Calu3 (cell line): ENCODE measurements around the gene PPP1R2B. TPM values are rescaled to one million over a fixed set of nuclear protein-coding genes. Genes with fewer than 3 reads are reported as not detected.

ENCODE experiments used
- BruUV-seq: library from RNA; stranded (reverse); fragments of 400-500 nt; replicated peaks from 2 replicates; lab custom pipeline; 2021; lab: Mats Ljungman, UMichigan
- CTCF ChIA-PET: fragments of 300-600 bp; sonication (Branson Sonifier 250); formaldehyde crosslinking; loops from one replicate; lab custom pipeline; 2022; ENCODE audit warnings: antibody characterized with exemption; lab: Charles Lee
- DNase-seq: peaks from one replicate; pipeline ENCODE4 v3.0.0; 2022
- H3K27ac Mint-ChIP-seq: one replicate; pipeline ENCODE4 v1.8.0; 2022; ENCODE audit warnings: mixed read lengths; ENCODE audit not compliant: unreplicated experiment
- H3K27me3 Mint-ChIP-seq: one replicate; pipeline ENCODE4 v1.8.0; 2022; ENCODE audit warnings: mixed read lengths; ENCODE audit not compliant: unreplicated experiment
- H3K36me3 Mint-ChIP-seq: one replicate; pipeline ENCODE4 v1.8.0; 2022; ENCODE audit warnings: mild to moderate bottlenecking, moderate library complexity, mixed read lengths; ENCODE audit not compliant: insufficient read depth, unreplicated experiment
- H3K4me1 Mint-ChIP-seq: one replicate; pipeline ENCODE4 v1.8.0; 2022; ENCODE audit warnings: mild to moderate bottlenecking, low read depth, mixed read lengths; ENCODE audit not compliant: unreplicated experiment
- H3K4me3 Mint-ChIP-seq: one replicate; pipeline ENCODE4 v1.8.0; 2022; ENCODE audit warnings: mild to moderate bottlenecking, low read depth, moderate library complexity, mixed read lengths; ENCODE audit not compliant: unreplicated experiment
- H3K9me3 Mint-ChIP-seq: one replicate; pipeline ENCODE4 v1.8.0; 2022; ENCODE audit warnings: low read depth, mixed read lengths; ENCODE audit not compliant: unreplicated experiment
- intact Hi-C: fragments of 100-400 bp; cut with micrococcal nuclease; formaldehyde crosslinking; loops from one replicate; pipeline ENCODE4 v1.10.0; 2022; ENCODE audit not compliant: unreplicated experiment
- total RNA-seq: library from RNA; stranded (reverse); gene quantifications from 2 replicates; pipeline ENCODE4 v1.2.3, GENCODE V29; 2022
- TF ChIP-seq, protein P1 (sequence below): fragments of 200-600 bp; IDR thresholded peaks from one replicate; pipeline ENCODE4 v1.8.0; 2022; ENCODE audit warnings: antibody characterized with exemption; ENCODE audit not compliant: unreplicated experiment

PPP1R2B gene
- total RNA-seq, 1 experiment from 2014 or later, result not detected

DNA sequence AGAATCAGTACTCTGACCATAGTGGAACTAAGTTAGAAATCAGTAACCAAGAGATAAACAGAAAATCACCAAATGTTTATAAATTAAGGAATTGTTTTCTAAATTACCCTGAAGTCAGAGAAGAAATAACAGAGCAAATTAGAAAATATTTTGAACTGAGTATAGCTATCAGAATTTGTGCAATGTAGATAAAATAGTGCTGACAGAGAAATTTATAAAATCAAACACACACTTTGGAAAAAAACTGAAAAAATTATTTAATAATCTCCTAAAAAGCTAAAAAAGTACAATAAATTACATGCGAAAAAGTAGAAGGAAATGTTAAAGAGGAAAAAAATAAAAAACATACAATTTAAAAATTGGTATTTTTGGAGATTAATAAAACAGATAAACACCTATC is 37.1 kb upstream of the PPP1R2B start:
- TF ChIP-seq, protein P1, sequence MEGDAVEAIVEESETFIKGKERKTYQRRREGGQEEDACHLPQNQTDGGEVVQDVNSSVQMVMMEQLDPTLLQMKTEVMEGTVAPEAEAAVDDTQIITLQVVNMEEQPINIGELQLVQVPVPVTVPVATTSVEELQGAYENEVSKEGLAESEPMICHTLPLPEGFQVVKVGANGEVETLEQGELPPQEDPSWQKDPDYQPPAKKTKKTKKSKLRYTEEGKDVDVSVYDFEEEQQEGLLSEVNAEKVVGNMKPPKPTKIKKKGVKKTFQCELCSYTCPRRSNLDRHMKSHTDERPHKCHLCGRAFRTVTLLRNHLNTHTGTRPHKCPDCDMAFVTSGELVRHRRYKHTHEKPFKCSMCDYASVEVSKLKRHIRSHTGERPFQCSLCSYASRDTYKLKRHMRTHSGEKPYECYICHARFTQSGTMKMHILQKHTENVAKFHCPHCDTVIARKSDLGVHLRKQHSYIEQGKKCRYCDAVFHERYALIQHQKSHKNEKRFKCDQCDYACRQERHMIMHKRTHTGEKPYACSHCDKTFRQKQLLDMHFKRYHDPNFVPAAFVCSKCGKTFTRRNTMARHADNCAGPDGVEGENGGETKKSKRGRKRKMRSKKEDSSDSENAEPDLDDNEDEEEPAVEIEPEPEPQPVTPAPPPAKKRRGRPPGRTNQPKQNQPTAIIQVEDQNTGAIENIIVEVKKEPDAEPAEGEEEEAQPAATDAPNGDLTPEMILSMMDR, result no peak
- H3K4me1 Mint-ChIP-seq, result no peaks in the 10 kb centered on the region
- no peak overlapping the region for H3K27ac Mint-ChIP-seq
- H3K4me3 Mint-ChIP-seq, result no peak overlapping the region
- no peaks in the 10 kb centered on the region for H3K9me3 Mint-ChIP-seq
- no peak for DNase-seq
- CTCF ChIA-PET, result no interaction called here
- no peaks in the 10 kb centered on the region for H3K27me3 Mint-ChIP-seq
- BruUV-seq, result no TSS peak
- H3K36me3 Mint-ChIP-seq, result no peaks in the 10 kb centered on the region
- intact Hi-C loops, result no loop called here

DNA sequence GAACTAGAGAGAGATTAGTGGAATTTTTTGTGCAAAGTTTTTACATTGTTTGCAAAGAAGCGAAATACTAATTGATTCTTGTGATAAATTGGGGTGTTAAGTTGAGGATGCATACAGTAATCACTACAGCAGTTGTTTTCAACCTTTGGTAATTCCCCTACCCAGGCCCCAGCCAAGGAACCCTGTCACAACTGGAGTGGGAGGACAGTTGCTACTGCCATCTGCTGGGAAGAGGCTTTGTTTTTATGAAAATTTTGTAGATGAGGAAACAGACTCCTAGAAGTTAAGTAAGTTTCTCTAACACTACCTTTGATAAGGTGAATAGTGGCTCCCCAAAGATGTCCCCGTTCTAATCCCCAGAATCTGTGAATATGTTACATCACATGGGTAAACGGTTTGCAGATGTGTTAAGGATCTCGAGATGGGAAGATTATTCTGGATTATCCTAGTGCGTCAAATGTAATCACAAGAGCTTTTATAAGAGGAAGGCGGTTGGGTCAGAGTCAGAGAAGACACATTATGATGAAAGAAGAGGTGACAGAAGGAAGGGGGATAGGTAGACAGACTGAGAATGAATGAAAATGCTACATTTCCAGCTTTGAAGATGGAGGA is 34.0 kb upstream of the PPP1R2B start:
- no peaks in the 10 kb centered on the region for H3K36me3 Mint-ChIP-seq
- intact Hi-C loops, result loop anchor here (5.0 kb wide), 1 partner anchor 139 kb away; no protein-coding TSS in a partner anchor
- no peak overlapping the region for H3K27ac Mint-ChIP-seq
- H3K4me3 Mint-ChIP-seq, result no peak overlapping the region
- no peaks in the 10 kb centered on the region for H3K4me1 Mint-ChIP-seq
- CTCF ChIA-PET, result interaction anchor here (0.6 to 1.0 kb wide), 3 partner anchors 18 to 868 kb away, joined by 3 read pairs; no protein-coding TSS in a partner anchor
- TF ChIP-seq, protein P1, result peak; percentile 35
- H3K27me3 Mint-ChIP-seq, result no peaks in the 10 kb centered on the region
- BruUV-seq, result no TSS peak
- peak; percentile 64 for DNase-seq
- no peaks in the 10 kb centered on the region for H3K9me3 Mint-ChIP-seq

DNA sequence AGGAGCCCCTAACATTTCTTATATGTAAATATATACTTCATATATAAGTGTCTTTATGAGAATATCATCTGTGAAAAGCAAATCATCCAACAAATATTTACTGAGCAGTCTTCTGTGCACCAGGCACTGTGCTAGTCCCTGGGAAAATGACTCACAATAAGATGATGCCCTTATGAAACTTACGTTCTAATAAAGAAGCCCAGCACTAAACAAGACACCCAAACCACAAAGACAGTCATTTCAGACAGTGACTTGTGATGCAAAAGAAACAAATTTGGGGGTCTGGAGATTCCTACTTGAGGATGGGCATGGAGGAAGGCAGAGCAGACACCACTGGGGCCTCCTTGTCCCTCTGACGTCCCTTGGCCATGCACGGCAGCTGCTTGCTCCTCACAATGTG is 30.6 kb upstream of the PPP1R2B start:
- H3K9me3 Mint-ChIP-seq, result no peaks in the 10 kb centered on the region
- CTCF ChIA-PET, result no interaction called here
- BruUV-seq, result no TSS peak
- TF ChIP-seq, protein P1, result no peak
- H3K27ac Mint-ChIP-seq, result no peak overlapping the region
- no peaks in the 10 kb centered on the region for H3K4me1 Mint-ChIP-seq
- H3K36me3 Mint-ChIP-seq, result no peaks in the 10 kb centered on the region
- no peaks in the 10 kb centered on the region for H3K27me3 Mint-ChIP-seq
- no peak overlapping the region for H3K4me3 Mint-ChIP-seq
- no peak for DNase-seq
- intact Hi-C loops, result loop anchor here (5.0 kb wide), 1 partner anchor 142 kb away; no protein-coding TSS in a partner anchor

DNA sequence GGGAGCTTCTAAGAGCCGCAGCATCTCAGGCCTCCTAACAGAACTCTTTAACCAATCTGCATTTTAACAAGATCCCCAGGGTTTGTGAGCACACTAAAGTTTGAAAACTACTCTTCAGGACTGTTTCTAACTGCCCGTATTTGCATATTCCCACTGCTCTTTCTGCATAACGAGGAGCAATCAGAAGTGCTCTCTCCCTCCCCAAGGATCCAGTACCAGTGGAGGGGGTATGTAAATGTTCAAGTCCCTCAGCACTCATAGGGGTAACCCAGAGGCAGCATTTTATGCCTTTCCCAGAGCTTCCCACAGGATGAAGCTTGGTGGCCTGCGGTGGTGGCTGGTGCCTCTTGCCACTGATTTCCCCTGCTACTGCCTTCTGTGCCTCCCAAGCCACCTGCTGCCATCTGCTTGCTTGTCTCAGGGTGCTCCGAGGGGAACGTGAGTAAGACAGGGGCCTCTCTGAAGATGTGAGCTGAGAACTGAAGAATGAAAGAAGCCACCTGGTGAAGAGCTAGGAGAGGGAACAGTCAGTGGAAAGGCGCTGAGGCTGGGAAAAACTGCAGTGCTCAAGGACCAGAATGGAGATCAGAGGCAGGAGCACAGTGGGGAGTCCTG is 30.0 kb upstream of the PPP1R2B start:
- intact Hi-C loops, result loop anchor here (5.0 to 10.0 kb wide), 2 partner anchors 143 to 1675 kb away; no protein-coding TSS in a partner anchor
- no peak for DNase-seq
- Mint-ChIP-seq H3K9me3 (no peaks in the 10 kb centered on the region), H3K36me3 (no peaks in the 10 kb centered on the region), H3K27ac (no peak overlapping the region), H3K4me3 (no peak overlapping the region), H3K4me1 (no peaks in the 10 kb centered on the region), H3K27me3 (no peaks in the 10 kb centered on the region)
- CTCF ChIA-PET, result no interaction called here
- TF ChIP-seq, protein P1, result no peak
- BruUV-seq, result no TSS peak
